Mesenteric fat pad (tissue), 1 donor: ENCODE data around the gene SYT11. TPM values are rescaled to one million over a fixed set of nuclear protein-coding genes. Genes with fewer than 3 reads are reported as not detected.
"Not testable (repeated sequence)": the region's sequence is repeated elsewhere in the genome, so short reads cannot be mapped to it uniquely, and the experiment has no call there.

Experiments
- DNase-seq: peaks from one replicate; pipeline ENCODE4 v3.0.0-alpha.2; 2020; ENCODE audit warnings: low spot score
- total RNA-seq: library from RNA; stranded (reverse); fragmentation: NEBNext Ultra II Directional; extraction: Animal tissue kit (Norgen Biotek cat#: 25700); gene quantifications from one replicate; pipeline ENCODE4 v1.2.1, GENCODE V29; 2021
- donor health status: DM: yes; HTN: yes; CAD: no.

SYT11 gene
- total RNA-seq, 1 donor from 2014 or later: 6.1 TPM

GRCh38 chr1:155896476-155896875, 37.1 kb downstream of the SYT11 start:
- not testable (repeated sequence) for DNase-seq

- DNase-seq: no peak
Measured at GRCh38 chr1:155897746-155898145, 38.4 kb downstream of the SYT11 start.

GRCh38 chr1:155898888-155899287, 39.5 kb downstream of the SYT11 start:
- no peak for DNase-seq

- no peak for DNase-seq
Measured at GRCh38 chr1:155899683-155900082, 40.3 kb downstream of the SYT11 start.

GRCh38 chr1:155900161-155900560, 40.8 kb downstream of the SYT11 start:
- DNase-seq: no peak

- DNase-seq: no peak
Measured at GRCh38 chr1:155904261-155904660, 44.9 kb downstream of the SYT11 start.

- DNase-seq: no peak
Measured at GRCh38 chr1:155909894-155910293, 50.5 kb downstream of the SYT11 start.

GRCh38 chr1:155910621-155911121, 51.3 kb downstream of the SYT11 start:
- no peak for DNase-seq

- DNase-seq: peak; percentile 95
Measured at GRCh38 chr1:155911156-155912055, 52.0 kb downstream of the SYT11 start, which contains the start of gene RIT1. Gene RIT1, minus strand, starts transcription at chr1:155911349. Its CDS starts 588 bp downstream, at chr1:155910761.

GRCh38 chr1:155912056-155912536, 52.7 kb downstream of the SYT11 start:
- no peak for DNase-seq

GRCh38 chr1:155913969-155914757, 54.8 kb downstream of the SYT11 start:
- no peak for DNase-seq

- no peak for DNase-seq
Measured at GRCh38 chr1:155918660-155919059, 59.3 kb downstream of the SYT11 start.

GRCh38 chr1:155919801-155920200, 60.4 kb downstream of the SYT11 start:
- DNase-seq: no peak

GRCh38 chr1:155920717-155921116, 61.4 kb downstream of the SYT11 start:
- DNase-seq: no peak

- no peak for DNase-seq
Measured at GRCh38 chr1:155925506-155925905, 66.1 kb downstream of the SYT11 start.

GRCh38 chr1:155929057-155929456, 69.7 kb downstream of the SYT11 start:
- DNase-seq: peak; percentile 33

GRCh38 chr1:155930725-155931124, 71.4 kb downstream of the SYT11 start:
- DNase-seq: peak; percentile 12

- DNase-seq: peak; percentile 53
Measured at GRCh38 chr1:155931332-155932038, 72.1 kb downstream of the SYT11 start.

GRCh38 chr1:155932081-155932480, 72.7 kb downstream of the SYT11 start:
- DNase-seq: peak; percentile 12

GRCh38 chr1:155932487-155932886, 73.1 kb downstream of the SYT11 start:
- DNase-seq: peak; percentile 11

- DNase-seq: peak; percentile 72
Measured at GRCh38 chr1:155933591-155934096, 74.3 kb downstream of the SYT11 start.
